MM.1S (cell line): Measurements from ENCODE around the gene VWA1.

Source experiments
- CTCF ChIP-seq: fragments of 300-600 bp; sonication (generic); IDR thresholded peaks from 2 replicates; pipeline ENCODE4 v1.5.1; 2016; ENCODE audit warnings: antibody characterized with exemption, low read length, mixed read lengths
- EZH2 ChIP-seq: fragments of 300-600 bp; sonication (generic); optimal IDR thresholded peaks from 2 replicates; pipeline ENCODE3; 2017; ENCODE audit warnings: low read depth, mild to moderate bottlenecking, antibody characterized with exemption, low read length, mixed read lengths
- EZH2phosphoT487 ChIP-seq: fragments of 300-600 bp; sonication (generic); IDR thresholded peaks from 2 replicates; pipeline ENCODE4 v1.6.1; 2018; ENCODE audit warnings: antibody characterized with exemption, low read length

GRCh38 chr1:1401457-1402010 lies 34.0 kb upstream of the VWA1 start:
- TF ChIP-seq CTCF = no peak
- no peak for TF ChIP-seq EZH2
- no peak for TF ChIP-seq EZH2phosphoT487
